Smooth muscle cell (in vitro differentiated cells): ENCODE results near the gene RAI1. TPM values are rescaled to one million over a fixed set of nuclear protein-coding genes. Genes with fewer than 3 reads are reported as not detected.

Experiments
- DNase-seq: peaks from one replicate; lab custom pipeline; 2025; ENCODE audit not compliant: unreplicated experiment; lab: John Stamatoyannopoulos, UW
- H2AFZ ChIP-seq: fragments of 200-600 bp; sonication (generic); 2 replicates; pipeline ENCODE4 v1.6.0; 2016; ENCODE audit warnings: antibody characterized with exemption, low read depth, mild to moderate bottlenecking
- H3F3A ChIP-seq: fragments of 200-600 bp; sonication (generic); 2 replicates; pipeline ENCODE4 v1.6.0; 2017; ENCODE audit warnings: antibody characterized with exemption, low read depth
- H3K27ac ChIP-seq: fragments of 200-600 bp; sonication (generic); 2 replicates; pipeline ENCODE4 v1.5.1; 2016; ENCODE audit warnings: low read depth, mild to moderate bottlenecking
- H3K27me3 ChIP-seq: fragments of 200-600 bp; sonication (generic); 2 replicates; pipeline ENCODE4 v1.6.1; 2016; ENCODE audit warnings: low read depth, mild to moderate bottlenecking
- H3K36me3 ChIP-seq: fragments of 200-600 bp; sonication (generic); 2 replicates; pipeline ENCODE4 v1.5.1; 2016; ENCODE audit warnings: low read depth
- H3K4me1 ChIP-seq: fragments of 200-600 bp; sonication (generic); 2 replicates; pipeline ENCODE4 v1.5.1; 2016; ENCODE audit warnings: low read depth
- H3K4me2 ChIP-seq: fragments of 200-600 bp; sonication (generic); 2 replicates; pipeline ENCODE4 v1.6.0; 2016; ENCODE audit warnings: mild to moderate bottlenecking
- H3K4me3 ChIP-seq: fragments of 200-600 bp; sonication (generic); 2 replicates; pipeline ENCODE4 v1.5.1; 2016; ENCODE audit warnings: mild to moderate bottlenecking
- H3K79me2 ChIP-seq: fragments of 200-600 bp; sonication (generic); 2 replicates; pipeline ENCODE4 v1.6.0; 2016; ENCODE audit warnings: low read depth, mild to moderate bottlenecking
- H3K9ac ChIP-seq: fragments of 200-600 bp; sonication (generic); 2 replicates; pipeline ENCODE4 v1.6.0; 2016; ENCODE audit warnings: low read depth
- H3K9me3 ChIP-seq: fragments of 200-600 bp; sonication (generic); replicated peaks from 2 replicates; pipeline ENCODE4 v1.5.1; 2016; ENCODE audit warnings: low read depth
- H4K20me1 ChIP-seq: fragments of 200-600 bp; sonication (generic); 2 replicates; pipeline ENCODE4 v1.6.0; 2016; ENCODE audit warnings: low read depth
- CTCF ChIP-seq: fragments of 200-600 bp; sonication (generic); IDR thresholded peaks from 2 replicates; pipeline ENCODE4 v1.5.1; 2017; ENCODE audit warnings: borderline replicate concordance, mild to moderate bottlenecking, antibody characterized with exemption; ENCODE audit not compliant: insufficient read depth, poor library complexity, severe bottlenecking
- WGBS: methylation state at CpG from one replicate; pipeline ENCODE4 v1.1.7; 2016; ENCODE audit warnings: low lambda C conversion rate; 5-methylcytosine and 5-hydroxymethylcytosine counted together
- polyA plus RNA-seq: library from polyadenylated mRNA; unstranded; fragments of >200 nt; fragmentation: Nextera tagmentation; extraction: Ambion mirVana; gene quantifications from 2 replicates; pipeline ENCODE4 v1.2.1, GENCODE V29; 2016
- total RNA-seq: library from RNA; depleted of rRNA; stranded (reverse); fragments of >200 nt; gene quantifications from 2 replicates; pipeline ENCODE4 v1.2.3, GENCODE V29; 2014

Gene RAI1
- total and polyA plus RNA-seq, 2 experiments from 2014 or later: 11.1 to 17.6 TPM

- Histone ChIP-seq H2AFZ (no peak overlapping the region), H3K27ac (no peak overlapping the region), H3K4me3 (no peak overlapping the region), H3K36me3 (no peaks in the 10 kb centered on the region), H3K4me1 (peaks cover 15% of the 10 kb centered on the region), H3K4me2 (no peak overlapping the region), H3F3A (peaks cover 20% of the 10 kb centered on the region), H3K27me3 (no peaks in the 10 kb centered on the region), H3K9me3 (no peaks in the 10 kb centered on the region), H3K9ac (no peak overlapping the region), H4K20me1 (peaks cover 54% of the 10 kb centered on the region), H3K79me2 (peaks cover 4% of the 10 kb centered on the region)
- no peak for DNase-seq
- WGBS: 97% methylated on average over 16 of the region's 17 CpGs
- TF ChIP-seq CTCF: no peak
Observed at GRCh38 chr17:17815436-17816200, 134.4 kb downstream of the RAI1 start.

DNA sequence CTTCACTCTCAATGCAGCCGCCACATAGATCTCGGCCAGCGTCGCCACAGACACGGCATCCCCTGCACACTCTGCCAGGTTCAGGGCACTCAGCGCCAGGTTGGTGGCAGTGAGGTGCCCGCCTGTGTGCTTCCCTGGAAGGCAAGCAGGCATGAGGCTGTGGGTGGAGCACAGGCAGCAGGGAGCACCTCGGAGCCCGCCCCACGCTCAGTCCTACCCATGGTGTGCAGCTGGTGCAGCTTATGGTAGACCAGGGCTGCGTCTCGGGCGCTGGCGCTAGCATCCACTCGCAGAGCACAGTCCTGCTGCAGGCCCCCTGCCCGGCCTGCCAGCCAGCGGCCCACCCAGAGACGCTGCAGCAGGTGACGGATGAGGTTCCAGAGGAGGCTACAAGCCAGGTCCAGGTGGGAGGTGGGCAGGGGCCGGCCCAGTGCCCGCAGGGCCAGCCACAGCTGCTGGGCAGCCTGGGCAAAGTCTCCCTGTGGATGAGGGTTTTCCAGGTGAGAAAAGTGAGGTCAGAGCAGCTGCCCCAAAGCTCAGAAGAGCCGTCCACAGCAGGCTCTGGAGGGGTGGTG, 135.1 kb downstream of the RAI1 start:
- WGBS: 96% methylated on average over 22 of the region's 22 CpGs
- Histone ChIP-seq H3K9ac (no peak overlapping the region), H2AFZ (no peak overlapping the region), H3K4me1 (peaks cover 9% of the 10 kb centered on the region), H3K27me3 (no peaks in the 10 kb centered on the region), H3K9me3 (no peaks in the 10 kb centered on the region), H3K79me2 (peaks cover 11% of the 10 kb centered on the region), H4K20me1 (peaks cover 61% of the 10 kb centered on the region), H3K4me2 (no peak overlapping the region), H3F3A (peaks cover 13% of the 10 kb centered on the region), H3K36me3 (no peaks in the 10 kb centered on the region), H3K27ac (no peak overlapping the region), H3K4me3 (no peak overlapping the region)
- no peak for TF ChIP-seq CTCF
- no peak for DNase-seq

DNA sequence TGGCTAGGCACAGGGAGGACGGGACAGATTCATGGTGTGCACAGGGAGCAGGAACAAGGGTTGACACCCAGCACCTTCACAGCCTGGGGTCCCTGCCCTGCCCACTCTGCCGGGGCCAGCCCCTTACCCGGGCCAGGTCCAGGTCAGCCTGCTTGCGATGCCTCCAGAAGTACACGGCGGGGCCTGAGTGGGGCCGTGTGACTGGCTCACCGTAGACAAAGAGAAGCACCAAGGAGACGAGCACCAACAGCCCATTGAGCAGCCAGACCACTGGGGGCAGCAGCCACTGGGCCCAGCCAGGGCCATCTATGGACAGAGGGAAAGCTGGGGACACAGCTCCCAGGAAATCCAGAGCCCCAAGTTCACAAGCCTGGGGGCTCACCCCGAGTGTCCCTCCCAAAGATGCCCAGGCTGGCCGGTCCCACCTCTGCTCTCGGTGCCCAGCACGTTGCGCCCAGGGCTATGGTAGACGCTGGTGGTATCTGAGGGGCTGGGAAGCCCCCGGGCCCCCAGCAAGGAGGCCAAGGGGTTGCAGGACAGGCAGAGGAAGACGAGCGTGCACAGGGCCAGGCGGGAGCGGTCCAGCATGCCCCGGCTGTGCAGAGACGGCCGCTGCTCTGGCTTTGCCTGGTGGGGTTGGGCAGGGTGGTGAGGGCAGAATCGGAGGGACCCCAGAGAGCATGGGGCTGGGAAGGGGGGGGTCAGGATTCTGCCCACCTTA, 135.7 kb downstream of the RAI1 start:
- no peak overlapping the region for H2AFZ ChIP-seq
- DNase-seq: no peak
- peaks cover 61% of the 10 kb centered on the region for H4K20me1 ChIP-seq
- H3F3A ChIP-seq: peaks cover 7% of the 10 kb centered on the region
- H3K9ac ChIP-seq: no peak overlapping the region
- no peak overlapping the region for H3K4me3 ChIP-seq
- H3K9me3 ChIP-seq: no peaks in the 10 kb centered on the region
- TF ChIP-seq CTCF: no peak
- 93% methylated on average over 23 of the region's 24 CpGs for WGBS
- H3K36me3 ChIP-seq: no peaks in the 10 kb centered on the region
- no peaks in the 10 kb centered on the region for H3K27me3 ChIP-seq
- H3K27ac ChIP-seq: no peak overlapping the region
- no peak overlapping the region for H3K4me2 ChIP-seq
- peaks cover 9% of the 10 kb centered on the region for H3K4me1 ChIP-seq
- H3K79me2 ChIP-seq: peaks cover 18% of the 10 kb centered on the region
